ENCODE measurements around the gene TTC23.
A peak's percentile ranks its signal among the peaks of the same experiment; 100 is the strongest.

Gene TTC23, protein sequence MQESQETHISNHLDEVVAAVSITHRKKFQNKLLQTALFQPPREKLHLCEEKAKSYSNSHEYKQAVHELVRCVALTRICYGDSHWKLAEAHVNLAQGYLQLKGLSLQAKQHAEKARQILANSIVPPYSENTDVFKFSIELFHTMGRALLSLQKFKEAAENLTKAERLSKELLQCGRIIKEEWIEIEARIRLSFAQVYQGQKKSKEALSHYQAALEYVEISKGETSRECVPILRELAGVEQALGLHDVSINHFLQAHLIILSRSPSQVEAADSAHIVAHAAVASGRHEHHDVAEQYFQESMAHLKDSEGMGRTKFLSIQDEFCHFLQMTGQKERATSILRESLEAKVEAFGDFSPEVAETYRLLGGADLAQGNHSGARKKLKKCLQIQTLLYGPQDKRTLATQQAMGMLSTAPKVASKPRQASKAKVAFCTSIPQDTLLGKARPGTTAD

DNA sequence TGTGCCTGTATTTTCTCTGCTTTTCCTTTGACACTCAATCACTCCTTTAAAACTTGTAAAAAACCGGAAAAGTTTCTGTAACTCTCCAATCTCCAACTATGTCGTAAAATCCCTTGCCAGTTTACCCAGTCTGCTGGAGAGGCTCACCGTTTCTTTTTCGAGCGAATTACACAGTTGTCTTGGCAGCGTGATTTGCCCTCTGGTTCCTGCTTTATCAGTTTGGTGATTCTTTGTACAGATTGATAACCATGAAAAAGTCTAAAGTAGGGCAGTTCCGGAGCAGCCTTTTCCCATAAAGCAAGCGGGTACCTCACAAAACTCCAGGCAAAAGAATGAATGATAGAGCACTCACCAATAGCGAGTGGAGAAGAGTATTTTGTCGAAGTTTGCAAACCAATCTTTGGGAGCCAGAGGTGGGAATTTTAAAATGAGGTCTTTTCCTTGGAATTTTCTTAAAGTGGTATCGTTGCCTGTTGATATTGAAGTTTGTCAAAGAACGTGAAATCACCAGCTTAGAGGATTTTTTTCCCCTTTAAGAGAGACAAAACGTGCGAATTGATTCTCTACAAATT is at the start of gene TTC23:
Gene TTC23, minus strand, starts transcription at position 312 of the 572 bp plus-strand sequence. CDS start 20,869 bp downstream, outside the sequence.
- DNase-seq = peak; percentile 62

DNA sequence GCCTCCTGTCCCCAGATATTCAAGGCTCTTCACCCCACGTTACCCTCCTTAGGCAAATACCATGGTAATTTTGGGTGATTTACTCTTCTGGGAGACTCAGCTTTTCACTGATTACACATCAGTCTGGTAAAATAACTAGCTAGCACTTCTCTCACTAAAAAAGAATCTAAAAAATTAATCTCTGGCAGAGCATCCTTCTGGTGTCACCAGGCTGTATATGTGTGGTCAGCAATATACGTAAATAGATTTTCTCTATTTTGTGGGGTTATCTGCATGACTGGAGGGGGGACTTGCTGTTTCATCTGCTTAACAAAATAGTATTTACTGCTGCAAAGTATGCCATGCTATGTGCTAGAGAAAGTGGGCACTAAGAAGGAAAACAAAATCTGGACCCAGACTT is 47.0 kb upstream of the TTC23 start:
- no peak for DNase-seq

DNA sequence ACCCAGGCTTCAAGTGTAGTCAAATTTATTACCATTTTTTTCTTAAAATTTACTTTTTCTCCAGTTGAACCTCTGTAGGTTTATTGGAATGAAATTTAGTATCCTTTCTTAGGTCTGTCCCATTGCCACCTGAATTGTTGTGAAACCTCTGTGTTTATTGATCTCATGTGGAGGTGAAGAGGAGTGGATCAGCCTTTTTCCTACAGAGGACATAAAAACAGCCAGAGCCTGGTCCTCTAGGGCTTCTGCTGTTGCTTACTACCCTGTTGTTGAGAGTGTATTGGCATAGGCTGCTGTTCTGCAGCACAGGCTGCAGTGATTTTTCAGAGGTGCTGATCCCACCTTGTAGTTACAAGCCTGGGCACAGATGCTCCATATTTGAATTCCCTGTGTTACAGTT is 46.5 kb upstream of the TTC23 start:
- DNase-seq = no peak

DNA sequence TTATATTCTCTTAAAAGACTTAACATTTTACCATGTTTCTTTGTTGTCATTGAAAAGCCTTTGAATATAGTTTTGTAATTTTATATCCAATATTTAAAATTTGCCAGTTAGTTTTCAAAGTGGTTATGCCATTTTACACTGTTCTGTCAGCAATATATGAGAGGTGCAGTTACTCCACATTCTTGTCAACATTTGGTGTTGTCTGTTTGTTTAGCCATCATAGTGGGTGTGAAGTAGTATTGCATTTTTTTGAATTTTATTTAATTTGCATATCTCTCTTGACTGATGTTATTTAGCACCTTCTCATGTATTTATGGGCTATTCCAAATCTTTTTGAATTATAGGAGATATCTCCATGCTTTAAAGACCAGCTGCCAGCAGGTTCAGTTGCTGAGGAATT is 42.3 kb upstream of the TTC23 start:
- DNase-seq = no peak

DNA sequence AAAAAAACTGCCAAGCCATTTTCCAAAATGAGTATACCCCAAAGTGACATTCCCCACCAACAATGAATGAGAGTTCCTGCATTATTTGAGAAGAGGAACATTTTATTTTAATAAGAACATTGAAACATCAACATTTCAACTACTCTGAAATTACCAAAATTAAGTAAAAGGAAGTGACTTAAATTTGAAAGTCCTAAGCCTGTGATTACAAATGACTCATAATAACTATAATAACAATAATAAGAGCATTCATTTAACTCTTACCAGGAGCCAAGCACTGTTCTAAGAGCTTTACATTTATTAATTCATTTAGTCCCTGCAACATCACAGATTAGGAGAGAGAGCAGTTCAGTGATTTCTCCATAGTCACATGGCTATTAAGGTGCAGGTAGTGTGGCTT is 34.3 kb upstream of the TTC23 start:
- DNase-seq = no peak

DNA sequence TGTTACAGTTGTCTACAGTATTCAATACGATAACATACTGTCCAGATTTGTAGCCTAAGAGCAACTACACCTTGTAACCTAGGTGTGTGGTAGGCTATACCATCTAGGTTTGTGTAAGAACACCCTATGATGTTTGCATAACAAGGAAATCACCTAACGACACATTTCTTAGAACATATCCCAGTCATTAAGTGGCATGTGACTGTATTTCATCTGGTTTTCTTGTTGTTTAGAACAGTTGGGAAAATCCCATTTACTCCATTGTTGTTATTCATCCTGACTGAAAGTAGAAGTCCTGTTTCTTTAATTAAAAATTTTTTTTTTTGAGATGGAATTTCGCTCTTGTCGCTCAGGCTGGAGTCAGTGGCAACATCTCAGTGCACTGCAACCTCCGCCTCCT is 33.2 kb upstream of the TTC23 start:
- DNase-seq = no peak

DNA sequence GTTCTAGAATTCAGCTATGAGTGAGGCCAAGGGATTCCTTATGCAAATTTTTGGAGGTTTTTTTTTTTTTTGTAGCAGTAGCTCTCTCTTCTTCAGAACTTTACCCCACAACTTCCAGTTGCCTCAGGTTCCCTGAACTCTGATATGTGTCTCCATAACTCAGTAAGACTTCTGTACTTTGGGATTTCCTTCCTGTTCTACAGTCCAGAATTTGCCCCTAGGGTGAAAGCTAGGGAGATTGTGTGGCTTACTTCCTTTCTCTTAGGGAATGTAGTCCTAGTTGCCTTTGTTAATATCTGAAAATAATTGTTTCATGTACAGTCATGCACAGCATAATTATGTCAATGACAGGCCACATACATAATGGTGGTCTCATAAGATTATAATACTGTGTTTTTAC is 32.7 kb upstream of the TTC23 start:
- no peak for DNase-seq

DNA sequence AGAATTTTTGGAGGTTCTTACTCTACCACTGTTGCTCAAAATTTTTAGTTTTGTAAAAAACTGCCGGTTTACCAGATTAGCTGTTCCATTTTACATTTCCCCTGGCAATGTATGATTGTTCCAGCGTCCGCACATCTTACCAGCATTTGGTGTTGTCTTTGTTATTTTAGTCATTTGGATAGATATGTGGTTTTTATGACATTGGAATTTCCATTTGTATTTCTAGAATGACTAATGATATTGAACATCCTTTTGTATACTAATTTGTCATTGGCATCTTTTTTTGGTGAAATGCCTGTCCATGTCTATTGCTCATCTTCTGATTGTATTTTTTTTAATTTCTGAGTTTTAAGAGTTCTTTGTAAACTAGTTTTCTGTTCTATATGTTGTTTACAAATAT is 30.4 kb upstream of the TTC23 start:
- no peak for DNase-seq

DNA sequence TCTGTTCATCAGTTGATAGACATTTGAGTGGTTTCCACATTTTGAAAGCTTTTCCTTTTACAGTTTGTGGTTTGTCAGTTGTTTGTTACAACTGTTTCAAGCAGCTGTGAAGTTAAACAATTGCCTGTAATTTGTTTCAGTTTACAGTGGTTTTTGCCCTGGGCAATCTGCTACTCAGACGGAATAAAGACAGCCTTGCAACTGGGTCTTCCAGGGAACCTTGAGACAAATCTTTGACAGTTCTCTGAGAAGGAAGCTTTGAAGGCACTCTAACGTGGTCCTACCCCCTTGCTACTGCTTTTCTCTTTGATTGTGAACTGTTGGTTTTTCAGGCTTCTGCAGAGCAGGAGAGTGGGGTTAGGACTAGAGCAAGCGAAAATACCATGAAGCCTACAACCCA is 29.9 kb upstream of the TTC23 start:
- no peak for DNase-seq

DNA sequence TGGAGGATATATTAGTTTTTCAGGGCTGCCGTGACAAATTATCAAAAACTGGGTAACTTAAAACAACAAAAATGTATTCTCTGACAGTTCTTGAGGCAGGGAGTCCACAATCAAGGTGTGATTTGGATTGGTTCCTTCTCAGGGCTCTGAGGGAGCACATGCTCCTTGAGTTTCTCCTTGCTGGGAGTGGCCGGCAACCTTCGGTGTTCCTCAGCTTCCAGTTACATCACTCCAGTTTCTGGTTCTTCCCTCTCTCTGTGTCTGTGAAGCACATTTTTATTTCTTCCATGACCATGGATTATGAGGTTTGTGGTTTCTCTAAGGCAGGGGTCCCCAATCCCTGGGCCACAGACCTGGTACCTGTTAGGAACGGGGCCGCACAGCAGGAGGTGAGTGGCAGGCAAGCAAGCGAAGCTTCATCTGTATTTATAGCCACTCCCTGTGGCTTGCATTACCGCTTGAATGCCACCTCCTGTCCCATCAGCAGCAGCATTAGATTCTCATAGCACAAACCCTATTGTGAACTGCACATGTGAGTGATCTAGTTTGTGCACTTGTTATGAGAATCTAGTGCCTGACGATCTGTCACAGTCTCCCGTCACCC is 26.2 kb upstream of the TTC23 start:
- no peak for DNase-seq

DNA sequence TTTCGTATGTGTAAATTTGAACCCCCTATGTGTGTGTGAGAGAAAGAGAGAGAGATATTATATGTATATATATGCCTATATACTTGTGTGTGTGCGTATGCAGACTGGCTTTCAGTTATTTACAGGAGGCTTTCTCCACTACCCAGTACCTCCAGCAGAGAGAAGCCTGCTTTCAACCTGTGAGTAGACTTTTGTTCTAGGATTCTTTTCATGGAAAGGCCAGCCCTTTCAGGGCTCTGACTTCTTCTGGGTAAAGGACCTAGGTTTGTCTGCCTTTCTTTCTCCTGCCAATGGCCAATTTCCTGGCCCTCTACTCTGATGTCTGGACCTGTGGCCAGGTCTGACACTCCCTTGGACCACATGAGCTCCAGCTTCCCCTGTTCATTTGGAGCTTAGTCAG is 25.7 kb upstream of the TTC23 start:
- DNase-seq = no peak

DNA sequence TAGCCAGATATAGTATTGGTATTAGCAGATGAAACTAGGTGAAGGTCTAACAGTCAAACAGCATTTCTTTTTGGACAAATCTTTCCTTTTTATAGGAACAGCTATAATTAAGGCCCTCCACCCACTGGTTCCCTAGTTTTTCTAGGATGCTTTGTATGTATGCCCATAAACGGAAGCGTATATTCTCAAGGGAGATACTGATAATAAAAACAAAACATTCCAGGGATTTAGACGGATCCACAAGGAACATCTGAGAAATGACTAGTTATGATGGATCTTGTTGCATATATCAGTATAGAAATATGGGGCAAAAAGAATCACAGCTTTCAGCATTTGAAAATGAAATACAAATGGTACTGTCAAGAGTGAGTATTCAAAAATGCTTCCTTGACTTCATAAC is 24.4 kb upstream of the TTC23 start:
- no peak for DNase-seq

DNA sequence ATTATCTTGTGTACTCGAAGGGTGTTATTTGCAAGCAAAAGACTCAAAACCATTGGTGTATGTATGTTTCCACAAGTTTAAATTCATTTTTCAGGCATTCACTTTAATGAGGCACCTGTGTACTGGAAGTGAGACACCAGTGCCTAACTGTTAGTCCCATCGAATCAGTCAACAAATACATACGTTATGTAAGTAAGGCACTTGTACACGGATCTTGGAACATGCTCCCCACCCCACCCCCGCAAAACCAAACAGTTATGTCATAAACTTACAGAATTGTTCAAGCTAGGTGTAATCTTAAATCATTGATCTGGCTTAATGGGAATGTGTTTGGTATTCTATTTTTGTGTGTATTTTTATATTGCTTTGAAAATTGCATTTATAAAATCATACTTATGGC is 19.1 kb upstream of the TTC23 start:
- no peak for DNase-seq

DNA sequence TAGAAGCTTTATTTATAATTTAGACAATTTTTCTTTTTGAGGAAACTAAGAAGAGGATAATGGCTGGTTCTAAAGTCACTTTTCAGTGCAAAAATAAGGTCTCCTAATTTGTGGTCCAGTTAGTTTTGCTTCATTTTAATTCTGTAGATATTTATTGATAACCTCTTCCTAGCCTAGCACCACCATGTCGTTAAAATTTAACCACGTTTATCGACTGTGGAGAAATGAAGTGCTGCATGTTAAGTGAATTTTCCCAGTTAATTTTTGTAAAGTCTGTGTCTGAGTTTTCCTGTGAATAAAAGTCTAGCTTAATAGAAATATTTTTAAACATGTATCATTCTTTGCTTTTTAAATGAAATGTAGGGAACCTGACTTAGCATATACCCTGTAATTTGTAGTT is 18.6 kb upstream of the TTC23 start:
- no peak for DNase-seq

DNA sequence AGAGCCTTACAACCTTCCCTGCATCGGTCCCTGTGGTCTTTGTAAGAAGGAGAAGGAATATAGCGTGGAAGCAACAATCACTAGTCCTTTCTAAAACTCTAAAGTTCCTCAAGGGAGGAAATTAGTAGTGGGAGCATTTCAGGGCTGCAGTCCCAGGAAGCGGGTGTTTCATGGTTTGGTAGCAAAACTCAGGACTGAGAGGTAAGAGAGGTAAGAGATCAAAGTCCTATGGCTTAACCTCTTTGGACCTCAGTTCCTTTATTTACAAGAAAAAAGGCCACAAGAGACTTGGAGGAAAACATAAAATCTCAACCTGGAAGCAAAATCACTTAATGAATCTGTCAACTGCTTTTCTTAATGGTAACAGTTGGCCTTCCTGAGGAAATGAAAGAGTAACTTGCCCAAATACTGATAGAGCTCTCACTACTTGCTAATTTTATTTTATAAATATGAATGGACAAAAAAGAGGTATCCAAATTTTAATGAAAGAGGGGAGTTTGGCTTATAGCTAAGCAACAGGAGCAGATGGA is 16.2 kb upstream of the TTC23 start:
- no peak for DNase-seq

DNA sequence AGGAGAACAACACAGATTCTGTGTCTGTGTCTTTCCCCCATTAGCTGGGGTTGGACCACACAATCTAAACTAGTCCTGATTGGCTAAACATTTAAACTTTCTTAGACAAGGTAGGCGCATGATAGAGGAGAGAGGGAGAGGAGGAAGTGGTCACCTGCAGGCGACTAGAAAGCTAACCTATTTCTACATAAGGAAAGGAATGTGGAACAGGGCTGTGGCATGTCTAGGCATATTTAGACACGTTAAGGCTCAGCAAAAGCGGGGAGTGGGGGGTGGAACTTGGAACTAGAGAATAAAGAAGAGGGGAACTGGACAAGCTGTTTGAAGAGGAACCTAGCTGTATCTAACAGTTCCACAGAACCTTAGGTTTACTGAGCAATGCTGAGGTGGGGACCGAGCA is 14.7 kb upstream of the TTC23 start:
- DNase-seq = no peak

DNA sequence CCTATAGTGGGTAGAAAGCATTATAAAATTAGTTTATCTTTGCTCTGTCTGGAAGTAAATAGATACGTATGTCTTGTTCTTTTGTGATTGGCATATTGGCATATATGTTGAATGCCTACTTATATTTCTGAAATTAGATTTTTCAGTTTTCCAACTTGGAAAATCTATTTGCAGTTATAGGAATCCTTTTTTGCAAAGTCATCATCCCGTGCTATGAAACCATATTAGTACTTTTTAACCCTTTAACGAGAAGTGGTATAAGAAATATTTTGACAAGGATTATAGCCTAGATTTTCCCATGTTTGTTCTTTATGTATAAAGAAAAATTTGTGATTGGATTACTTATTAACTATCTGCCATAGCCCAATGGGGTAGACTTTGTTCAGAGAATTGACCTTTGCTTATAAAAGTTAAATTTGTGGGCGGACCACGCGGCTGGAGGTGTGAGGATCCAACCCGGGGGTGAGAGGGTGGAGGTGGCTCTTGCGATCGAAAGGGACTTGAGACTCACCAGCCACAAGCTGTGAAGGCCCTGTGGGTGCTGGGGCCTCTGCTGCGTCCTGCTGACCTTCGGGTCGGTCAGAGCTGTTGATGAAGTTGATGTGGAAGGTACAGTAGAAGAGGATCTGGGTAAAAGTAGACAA is 7.8 kb upstream of the TTC23 start:
- no peak for DNase-seq

DNA sequence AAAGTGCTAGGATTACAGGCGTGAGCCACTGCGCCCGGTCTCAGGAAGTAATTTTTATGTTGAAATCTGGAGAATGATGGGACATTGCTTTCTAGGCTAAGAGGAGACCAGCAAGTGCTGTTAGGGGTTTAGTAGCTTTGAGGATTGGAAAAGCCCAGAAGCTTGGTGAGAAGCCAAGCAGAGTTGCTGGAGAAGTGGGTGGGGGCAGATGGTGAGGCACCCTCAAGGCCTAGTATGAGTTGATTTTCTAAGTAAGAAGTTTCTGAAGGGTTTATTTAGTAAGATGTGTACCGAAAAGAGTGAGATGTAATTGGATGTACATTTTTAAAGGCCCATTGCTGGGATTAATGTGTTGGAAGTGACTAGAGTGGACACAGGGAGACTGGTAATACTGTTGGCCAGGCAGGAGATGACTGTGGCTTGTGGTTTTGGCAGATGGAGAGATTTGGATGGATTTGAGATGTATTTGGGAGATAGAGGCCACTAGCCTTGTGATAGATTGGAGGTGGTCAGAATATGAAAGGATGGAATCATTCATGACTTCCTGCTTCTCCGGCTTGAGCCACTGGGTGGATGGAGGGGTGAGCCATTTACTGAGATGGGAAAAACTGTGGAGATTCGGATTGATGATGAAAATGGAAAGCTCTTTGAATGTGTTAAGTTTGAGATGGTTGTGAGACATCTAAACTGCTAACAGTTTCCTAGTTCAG is 4.2 kb upstream of the TTC23 start:
- DNase-seq = peak; percentile 26

DNA sequence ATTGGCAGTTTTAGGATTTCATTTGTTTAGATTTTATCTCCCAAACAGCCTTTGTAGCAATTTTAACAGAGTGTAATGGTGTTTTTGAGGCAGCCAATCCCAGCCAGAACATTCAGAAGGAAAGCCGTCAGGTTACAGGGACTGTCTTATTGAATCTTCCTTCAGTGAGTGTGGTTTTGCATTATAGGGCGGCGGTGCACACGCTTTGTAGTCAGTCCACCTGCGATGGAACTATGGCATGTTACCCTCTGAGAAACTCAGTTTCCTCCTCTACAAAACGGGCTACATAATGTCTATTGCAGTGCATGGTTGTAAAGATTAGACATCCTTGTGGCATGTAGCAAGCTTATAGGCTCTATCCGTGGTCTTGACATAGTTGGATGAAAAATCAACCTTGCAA is 2.9 kb upstream of the TTC23 start:
- no peak for DNase-seq

DNA sequence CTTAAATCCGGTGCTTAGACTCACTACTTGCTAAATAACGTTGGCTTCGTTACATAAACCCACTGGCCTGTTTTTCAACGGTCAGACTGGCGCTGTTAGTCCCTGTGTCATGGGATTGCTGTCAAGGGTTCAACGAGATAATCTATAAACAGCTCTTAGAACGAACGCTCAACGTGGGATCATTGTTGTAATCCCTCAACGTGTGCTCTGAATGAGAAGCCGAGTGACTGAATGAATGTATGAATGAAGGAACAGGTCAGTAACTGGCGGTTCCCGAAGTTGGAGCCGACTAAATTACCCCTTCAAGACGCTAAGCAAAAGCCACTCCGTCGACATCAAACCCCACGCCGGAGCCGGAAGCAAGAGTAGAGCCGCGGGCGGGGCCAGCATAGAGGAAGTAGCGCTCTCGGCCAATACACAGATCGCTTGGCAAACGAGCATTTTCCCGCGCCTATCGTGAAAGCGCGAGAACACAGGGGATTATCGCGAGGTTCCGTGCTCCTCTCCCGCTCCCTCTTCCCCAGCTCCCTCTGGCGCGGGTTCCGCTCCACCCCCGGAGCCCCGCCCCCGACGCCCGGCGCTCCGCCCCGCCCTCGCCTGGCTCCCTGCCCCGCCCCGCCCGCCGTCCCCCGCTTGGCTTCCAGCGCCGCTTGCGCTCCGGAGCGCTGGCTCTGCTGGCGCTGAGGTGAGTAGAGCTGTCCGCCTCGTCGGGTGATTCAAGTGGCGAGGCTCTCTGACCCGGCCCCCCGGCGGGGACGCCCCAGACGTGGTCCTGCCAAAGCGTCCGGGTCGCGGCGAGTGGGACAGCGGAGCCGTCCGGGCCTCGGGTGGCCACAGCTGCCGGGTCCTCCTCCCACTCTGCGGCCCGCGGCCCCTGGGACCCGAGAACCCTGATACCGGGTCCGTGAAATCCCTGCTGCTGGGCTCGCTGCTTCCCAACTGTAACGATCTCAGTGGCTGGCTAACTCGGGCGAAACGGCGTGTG is 1.8 kb upstream of the TTC23 start, which contains the start of gene LRRC28:
Gene LRRC28, plus strand, starts transcription at position 625 of the 985 bp plus-strand sequence. CDS start 4,477 bp downstream, outside the sequence.
- DNase-seq = peak; percentile 99

DNA sequence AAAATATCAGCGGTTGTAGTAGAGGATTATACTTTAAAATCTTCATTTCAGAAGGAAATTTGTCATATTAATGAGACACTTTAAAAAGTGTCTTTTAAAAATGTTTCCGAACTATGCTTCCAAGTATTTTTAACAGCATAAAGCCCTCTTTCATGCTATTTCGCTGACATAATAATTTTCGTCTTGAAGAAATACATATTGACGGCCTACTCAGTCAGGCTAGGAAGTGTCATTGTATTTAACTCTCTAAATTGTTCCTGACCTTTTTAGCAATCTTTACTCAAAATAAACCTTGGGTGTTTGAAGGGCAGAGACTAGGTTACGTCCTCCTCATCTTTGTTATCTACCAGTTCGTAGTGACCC is 1.1 kb upstream of the TTC23 start:
- no peak for DNase-seq

DNA sequence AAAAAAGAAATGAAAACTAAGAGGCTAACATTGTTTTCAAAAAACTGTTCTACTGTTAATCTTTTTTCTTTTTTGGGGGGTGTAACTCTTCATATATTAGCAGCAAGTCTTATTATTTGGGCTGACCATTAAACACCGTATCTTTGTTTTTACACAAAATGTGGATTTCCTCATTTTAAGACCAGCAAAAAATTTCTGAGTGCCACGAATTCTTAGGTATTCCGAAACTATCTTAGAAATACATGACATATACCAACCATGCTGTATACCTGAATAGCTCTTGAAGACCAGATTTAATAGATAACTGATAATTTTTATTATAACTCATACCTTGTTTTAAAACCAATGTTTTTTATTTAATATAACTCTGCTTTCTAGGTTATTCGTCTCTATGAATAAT is 620 bp upstream of the TTC23 start:
- DNase-seq = peak; percentile 13

Data from OCI-M1 (cell line).